ENCODE data around the gene DENND2C.

The DENND2C gene

DNA sequence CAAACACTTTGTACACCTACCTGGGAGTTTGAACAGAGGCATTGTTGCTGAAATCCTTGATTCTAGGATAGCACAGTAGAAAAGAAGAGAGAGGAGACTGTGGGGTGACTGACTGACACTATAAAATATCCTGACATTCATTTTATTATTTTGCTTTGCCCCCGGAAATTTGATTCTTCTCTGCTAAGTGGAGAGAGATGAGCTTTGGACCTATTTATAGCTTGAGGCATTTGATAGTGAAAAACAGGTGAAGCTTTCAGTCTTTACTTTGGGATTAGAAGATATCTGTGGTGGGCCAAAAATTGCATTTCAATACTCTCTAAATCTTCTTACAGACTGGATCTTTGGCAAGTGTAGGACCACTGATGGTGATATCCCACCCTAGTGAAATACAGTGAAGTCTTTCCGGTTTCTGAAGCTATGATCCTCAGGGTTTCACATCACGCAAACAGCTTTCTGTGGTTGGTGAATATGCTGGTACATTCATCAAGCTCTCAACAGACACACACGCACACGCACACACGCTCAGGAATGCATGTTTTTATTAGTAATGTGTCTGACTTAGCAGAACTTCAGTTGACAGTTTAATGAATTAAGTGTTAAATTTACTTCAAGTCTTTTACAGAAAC is 25.7 kb upstream of the DENND2C start, which contains the start of gene AMPD1:
TSS of gene AMPD1 (minus strand) at position 117 of the 629 bp plus-strand sequence. CDS start at position 42, 75 bp downstream.
- FAIRE-seq: no peak
- DNase-seq (ENCODE audit: insufficient read length, low spot score): no peak
- no peak for TF ChIP-seq POLR2A (IDR thresholded peaks at IDR 0.05; ENCODE audit: low read depth, low read length)

DNA sequence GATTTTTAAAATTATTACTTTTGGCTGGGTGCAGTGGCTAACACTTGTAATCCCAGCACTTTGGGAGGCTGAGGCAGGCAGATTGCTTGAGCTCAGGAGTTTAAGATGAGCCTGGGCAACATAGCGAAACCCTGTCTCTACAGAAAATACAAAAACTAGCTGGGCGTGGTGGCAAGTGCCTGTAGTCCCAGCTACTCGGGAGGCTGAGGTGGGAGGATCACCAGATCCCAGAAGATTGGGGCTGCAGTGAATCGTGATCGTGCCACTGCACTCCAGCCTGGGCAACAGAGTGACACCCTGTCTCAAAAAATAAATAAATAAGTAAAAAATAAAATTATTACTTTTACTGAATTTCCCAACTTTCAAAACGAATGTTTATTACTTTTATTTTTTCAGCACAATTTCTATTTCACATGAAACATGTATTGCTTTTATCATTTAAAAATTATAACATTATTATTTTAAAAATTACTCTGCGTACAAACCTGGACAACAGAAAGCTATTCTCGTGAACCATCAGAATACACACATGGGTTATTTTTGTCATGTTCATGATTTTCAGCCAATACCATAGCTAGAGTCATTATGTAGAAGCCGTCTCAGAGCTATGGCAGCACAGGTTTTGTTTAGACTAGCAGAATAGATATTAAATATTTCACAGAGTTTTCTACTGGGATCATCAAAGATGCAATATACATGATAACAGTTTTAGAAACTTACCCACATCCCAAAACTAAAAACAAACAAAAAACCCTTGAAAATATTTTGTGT is 24.9 kb upstream of the DENND2C start:
- TF ChIP-seq POLR2A (IDR thresholded peaks at IDR 0.05; ENCODE audit: low read depth, low read length): no peak
- FAIRE-seq: no peak

DNA sequence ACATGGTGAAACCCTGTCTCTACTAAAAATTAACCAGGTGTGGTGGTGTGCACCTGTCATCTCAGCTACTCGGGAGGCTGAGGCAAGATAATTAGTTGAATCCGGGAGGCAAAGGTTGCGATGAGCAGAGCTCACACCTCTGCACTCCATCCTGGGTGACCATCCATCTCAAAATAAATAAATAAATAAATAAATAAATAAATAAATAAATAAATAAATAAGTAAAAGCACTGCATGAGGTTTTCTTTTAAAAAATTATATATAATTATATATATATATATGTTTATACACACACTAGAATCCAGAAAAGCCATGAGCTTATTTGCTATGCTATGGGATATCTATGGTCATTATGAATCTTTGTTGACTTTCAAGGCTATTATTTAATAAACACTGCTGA is 23.1 kb upstream of the DENND2C start:
- no peak for DNase-seq (ENCODE audit: insufficient read length, low spot score)
- no peak for TF ChIP-seq POLR2A (IDR thresholded peaks at IDR 0.05; ENCODE audit: low read depth, low read length)
- no peak for FAIRE-seq

More for the DNA sequence above, 24.9 kb upstream of the DENND2C start:
- no peak for DNase-seq (ENCODE audit: insufficient read length, low spot score)

DNA sequence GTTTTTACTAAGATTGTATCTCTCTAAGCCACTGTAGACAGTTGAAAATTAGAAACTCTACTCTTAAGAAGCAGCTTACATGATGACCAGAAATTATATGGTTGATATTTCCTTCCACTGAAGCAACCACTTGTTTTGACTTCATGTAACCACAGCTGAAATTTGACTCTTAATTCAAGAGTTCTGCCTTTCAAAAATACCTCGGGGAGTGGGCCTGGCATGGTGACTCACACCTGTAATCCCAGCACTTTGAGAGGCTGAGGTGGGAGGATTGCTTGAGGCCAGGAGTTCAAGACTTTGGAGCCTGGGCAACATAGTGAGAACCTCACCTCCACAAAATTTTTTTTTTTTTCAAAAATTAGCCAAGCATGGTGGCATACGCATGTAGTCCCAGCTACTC is 21.2 kb upstream of the DENND2C start:
- FAIRE-seq: no peak
- no peak for TF ChIP-seq POLR2A (IDR thresholded peaks at IDR 0.05; ENCODE audit: low read depth, low read length)
- DNase-seq (ENCODE audit: insufficient read length, low spot score): no peak

DNA sequence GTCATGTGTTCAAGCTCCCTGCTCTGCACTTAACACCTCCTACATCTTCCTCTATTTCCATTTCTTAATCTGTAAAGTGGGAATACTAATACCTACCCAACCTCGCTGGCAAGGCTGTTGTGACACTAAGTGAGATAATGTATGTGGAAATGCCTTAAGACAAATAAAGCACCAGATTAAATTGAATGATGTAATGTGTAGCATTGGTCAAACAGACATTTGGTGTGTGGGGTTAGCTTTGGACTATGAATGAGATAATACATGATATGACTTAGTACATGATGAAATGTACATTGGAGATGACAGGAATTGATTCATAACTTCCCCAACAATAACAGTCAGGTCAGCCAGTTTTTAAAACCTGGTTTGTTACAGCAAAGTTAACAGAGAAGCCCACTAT is 20.3 kb upstream of the DENND2C start:
- no peak for TF ChIP-seq POLR2A (IDR thresholded peaks at IDR 0.05; ENCODE audit: low read depth, low read length)
- no peak for FAIRE-seq

DNA sequence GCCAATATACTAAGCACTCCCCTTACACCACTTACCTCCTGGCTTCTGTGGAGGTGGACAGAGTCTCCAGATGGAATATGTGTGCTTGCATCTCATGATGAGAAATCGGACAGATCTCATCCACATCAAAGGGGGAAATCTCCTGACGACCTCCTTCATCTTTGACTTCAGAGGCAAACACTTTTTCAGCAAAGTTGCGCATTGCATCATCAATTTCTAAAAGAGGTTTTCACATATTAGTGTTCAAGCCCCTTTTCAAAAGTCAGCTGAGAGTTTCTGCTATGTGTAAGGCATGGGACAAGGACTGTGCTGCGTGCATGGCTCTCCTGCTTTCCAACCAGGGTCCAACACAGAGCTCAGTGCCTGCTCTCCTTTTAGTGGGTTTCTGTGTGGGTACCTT is 18.7 kb upstream of the DENND2C start:
- FAIRE-seq: no peak
- TF ChIP-seq POLR2A (IDR thresholded peaks at IDR 0.05; ENCODE audit: low read depth, low read length): no peak
- DNase-seq (ENCODE audit: insufficient read length, low spot score): no peak

More for the DNA sequence above, 20.3 kb upstream of the DENND2C start:
- DNase-seq (ENCODE audit: insufficient read length, low spot score): no peak

DNA sequence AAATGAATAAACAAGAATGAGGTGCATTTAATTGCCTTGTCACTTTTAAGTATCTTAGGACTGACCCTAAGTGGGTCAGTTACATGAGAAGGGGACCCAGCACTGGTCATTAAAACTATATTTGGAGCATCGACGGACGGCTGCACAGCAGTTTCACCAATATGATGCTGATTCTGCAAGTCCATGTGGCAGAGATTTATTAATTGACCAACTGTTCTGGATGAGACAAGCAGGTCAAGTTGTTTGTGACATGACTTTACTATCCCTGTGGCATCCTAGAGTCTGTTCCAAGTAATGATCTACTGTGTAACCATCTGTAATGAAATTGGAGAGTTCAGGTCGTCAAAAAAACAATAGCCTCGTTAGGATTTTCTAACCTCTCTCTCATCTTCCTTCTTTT is 16.0 kb upstream of the DENND2C start:
- FAIRE-seq: no peak
- no peak for DNase-seq (ENCODE audit: insufficient read length, low spot score)
- no peak for TF ChIP-seq POLR2A (IDR thresholded peaks at IDR 0.05; ENCODE audit: low read depth, low read length)

DNA sequence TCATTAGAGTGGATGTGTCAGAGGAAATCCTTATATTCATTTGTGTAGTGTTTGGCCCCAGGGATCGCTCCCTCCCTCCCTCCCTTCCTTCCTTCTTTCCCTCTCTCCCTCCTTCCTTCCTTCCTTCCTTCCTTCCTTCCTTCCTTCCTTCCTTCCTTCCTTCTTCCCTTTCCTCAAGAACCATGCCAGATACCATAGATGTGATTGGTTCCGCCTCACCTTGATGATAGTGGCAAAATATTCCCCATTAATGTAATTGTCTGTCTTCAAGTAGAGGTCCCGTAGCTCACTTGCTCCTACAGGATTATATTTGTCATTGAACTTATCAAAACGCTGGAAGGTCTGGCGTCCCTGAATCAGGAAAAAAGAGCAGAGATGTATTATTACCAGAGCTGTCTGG is 7.8 kb upstream of the DENND2C start:
- DNase-seq (ENCODE audit: insufficient read length, low spot score): no peak
- no peak for TF ChIP-seq POLR2A (IDR thresholded peaks at IDR 0.05; ENCODE audit: low read depth, low read length)
- FAIRE-seq: no peak

DNA sequence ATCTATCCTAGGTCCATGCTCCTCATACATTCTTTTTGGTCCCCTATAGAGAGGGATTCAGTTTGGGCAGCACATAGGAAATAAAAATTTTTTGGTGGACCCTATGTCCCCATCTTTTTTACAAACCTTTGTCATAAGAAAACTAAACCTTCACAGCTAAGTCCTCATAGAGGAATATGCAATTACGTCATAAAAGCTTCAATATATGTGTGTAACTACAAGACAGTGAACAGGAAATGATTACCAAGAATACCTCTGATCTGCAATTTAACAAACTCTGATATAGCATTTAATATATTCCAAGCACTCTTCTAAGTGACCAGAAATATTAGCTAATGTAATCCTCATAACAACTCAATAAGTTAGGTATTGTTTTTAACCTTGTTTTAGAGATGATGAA is 6.3 kb upstream of the DENND2C start:
- FAIRE-seq (no peak), DNase-seq (ENCODE audit: insufficient read length, low spot score) (no peak)
- TF ChIP-seq POLR2A (IDR thresholded peaks at IDR 0.05; ENCODE audit: low read depth, low read length): no peak

DNA sequence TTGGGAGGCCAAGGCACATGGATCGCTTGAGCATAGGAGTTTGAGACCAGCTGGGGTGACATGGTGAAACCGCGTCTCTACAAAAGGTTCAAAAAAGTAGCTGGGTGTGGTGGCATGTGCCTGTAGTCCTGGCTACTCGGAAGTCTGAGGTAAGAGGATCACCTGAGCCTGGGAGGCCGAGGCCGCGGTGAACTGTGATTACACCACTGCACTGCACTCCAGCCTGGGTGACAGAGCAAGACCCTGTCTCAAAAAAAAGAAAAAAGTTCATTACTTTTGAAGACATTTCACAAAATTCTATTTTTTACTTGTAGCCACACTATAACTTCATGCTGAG is 2.1 kb upstream of the DENND2C start:
- TF ChIP-seq POLR2A (IDR thresholded peaks at IDR 0.05; ENCODE audit: low read depth, low read length): no peak
- no peak for DNase-seq (ENCODE audit: insufficient read length, low spot score)
- FAIRE-seq: no peak

DNA sequence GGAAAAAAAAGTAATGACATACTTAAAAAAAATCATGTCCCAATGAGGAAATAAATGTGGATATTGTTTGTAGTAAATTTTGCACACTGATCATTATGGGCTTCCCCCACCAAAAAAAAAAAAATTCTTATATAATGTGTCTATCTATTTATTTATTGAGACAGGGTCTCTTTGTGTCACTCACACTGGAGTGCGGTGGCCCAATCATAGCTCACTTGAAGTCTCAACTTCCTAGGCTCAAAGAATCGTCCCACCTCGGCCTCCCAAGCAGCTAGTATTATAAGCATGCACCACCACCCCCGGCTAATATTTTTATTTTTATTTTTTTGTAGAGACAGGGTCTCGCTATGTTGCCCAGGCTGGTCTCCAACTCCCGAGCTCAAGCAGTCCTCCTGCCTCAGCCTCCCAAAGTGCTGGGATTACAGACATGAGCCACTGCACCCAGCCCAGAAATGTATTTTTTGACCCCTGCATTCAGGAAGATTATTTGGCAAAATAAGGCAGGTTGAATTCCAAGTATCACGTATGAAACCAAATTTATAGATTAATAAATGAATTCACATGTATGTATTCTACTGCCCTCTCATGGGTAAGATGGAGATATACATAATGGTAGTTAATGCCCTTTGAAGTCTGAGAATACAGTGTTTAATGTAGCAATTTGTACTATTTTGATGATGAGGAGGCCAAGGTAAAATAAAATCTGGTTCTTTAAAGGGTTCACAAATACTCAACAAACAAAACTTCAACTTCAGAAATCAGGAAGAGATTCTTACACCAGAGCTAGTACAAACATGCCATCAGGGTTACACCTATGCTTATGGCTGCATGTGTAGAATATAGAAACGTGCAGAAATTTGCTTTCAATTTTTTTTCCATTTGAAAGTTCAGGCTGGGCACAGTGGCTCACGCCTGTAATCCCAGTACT is 1.4 kb upstream of the DENND2C start:
- no peak for FAIRE-seq
- no peak for DNase-seq (ENCODE audit: insufficient read length, low spot score)
- TF ChIP-seq POLR2A (IDR thresholded peaks at IDR 0.05; ENCODE audit: low read depth, low read length): no peak

DNA sequence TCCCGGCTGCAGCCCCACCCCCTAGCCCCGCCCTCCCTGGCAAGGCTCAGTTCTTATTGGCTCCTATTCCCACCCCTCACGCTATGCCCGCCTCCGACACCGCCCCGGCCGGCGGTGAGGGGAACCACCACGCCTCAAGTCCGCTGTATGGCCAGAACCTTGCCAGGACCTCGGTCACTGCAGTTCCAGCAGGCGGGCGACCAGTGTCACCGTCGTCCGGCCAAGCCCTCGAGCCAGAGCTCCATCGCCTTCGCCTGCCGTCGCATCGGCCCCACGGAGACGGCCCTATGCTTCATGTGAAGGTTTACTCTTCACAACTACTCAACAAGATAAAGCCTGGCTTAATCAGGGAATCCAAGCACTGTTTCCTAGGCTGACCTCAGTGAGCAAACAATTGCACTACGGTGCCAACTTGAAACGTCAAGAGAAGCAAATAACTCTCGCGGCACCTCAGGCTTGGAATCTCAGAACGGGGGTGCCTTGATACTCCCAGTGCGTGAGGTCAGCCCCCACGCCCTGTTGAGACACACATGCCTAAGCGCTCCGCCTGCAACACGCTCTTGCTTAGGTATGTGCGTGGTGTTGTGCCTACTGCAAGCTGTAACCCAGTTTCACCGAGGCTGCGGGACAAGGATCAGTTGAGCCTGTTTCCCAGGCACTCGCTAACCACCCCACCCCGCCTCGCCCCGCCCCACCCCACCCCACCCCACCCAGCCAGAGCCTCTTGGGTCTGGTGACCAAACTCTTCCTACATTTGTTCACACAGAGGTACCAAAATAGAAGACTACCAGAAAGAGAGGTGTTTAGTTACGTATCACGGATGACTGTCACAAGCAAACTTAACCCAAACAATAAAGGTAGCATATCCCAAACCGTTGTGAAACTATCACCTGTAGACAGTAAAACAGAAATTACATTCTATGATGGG is 498 bp upstream of the DENND2C start:
- TF ChIP-seq POLR2A (IDR thresholded peaks at IDR 0.05; ENCODE audit: low read depth, low read length): no peak
- FAIRE-seq (no peak), DNase-seq (ENCODE audit: insufficient read length, low spot score) (peak; percentile 52)
